ENCODE data around the gene IFIT1B.
"Not testable (repeated sequence)": the region's sequence is repeated elsewhere in the genome, so short reads cannot be mapped to it uniquely, and the experiment has no call there.

IFIT1B gene

GRCh38 chr10:89377705-89378637 lies at the start of gene IFIT1B:
Gene IFIT1B, plus strand, starts transcription at chr10:89378056. Its CDS starts 80 bp downstream, at chr10:89378136.
- Histone ChIP-seq H3K27ac (ENCODE audit: poor library complexity, severe bottlenecking) (no peak within 1 kb of the TSS), H3K27me3 (ENCODE audit: insufficient read depth, poor library complexity, severe bottlenecking) (no peaks in the 10 kb centered on the region), H3K4me1 (ENCODE audit: insufficient read depth, poor library complexity, severe bottlenecking) (peaks cover 11% of the 10 kb centered on the region), H3K9me3 (ENCODE audit: severe bottlenecking) (no peaks in the 10 kb centered on the region), H3K36me3 (ENCODE audit: low read depth) (no peaks in the 10 kb centered on the region), H3K4me3 (ENCODE audit: severe bottlenecking) (no peak within 1 kb of the TSS)
- DNase-seq (ENCODE audit: low spot score) = no peak
- no peak for ATAC-seq (ENCODE audit: low read depth)
- no peak for TF ChIP-seq CTCF (IDR thresholded peaks at IDR 0.05; ENCODE audit: poor library complexity, severe bottlenecking)

- no peak for TF ChIP-seq CTCF (IDR thresholded peaks at IDR 0.05; ENCODE audit: poor library complexity, severe bottlenecking)
- DNase-seq (ENCODE audit: low spot score) (no peak), ATAC-seq (ENCODE audit: low read depth) (no peak)
- peaks cover 28% of the 10 kb centered on the region for H3K4me1 ChIP-seq (ENCODE audit: insufficient read depth, poor library complexity, severe bottlenecking)
- no peak overlapping the region for H3K4me3 ChIP-seq (ENCODE audit: severe bottlenecking)
- no peaks in the 10 kb centered on the region for H3K9me3 ChIP-seq (ENCODE audit: severe bottlenecking)
- peak overlapping the region; percentile 92 for H3K27ac ChIP-seq (ENCODE audit: poor library complexity, severe bottlenecking)
- H3K36me3 ChIP-seq (ENCODE audit: low read depth) = no peaks in the 10 kb centered on the region
- no peaks in the 10 kb centered on the region for H3K27me3 ChIP-seq (ENCODE audit: insufficient read depth, poor library complexity, severe bottlenecking)
Measured at GRCh38 chr10:89329151-89329550, 48.7 kb upstream of the IFIT1B start.

GRCh38 chr10:89330014-89330413 lies 47.8 kb upstream of the IFIT1B start:
- H3K4me3 ChIP-seq (ENCODE audit: severe bottlenecking); H3K27ac ChIP-seq (ENCODE audit: poor library complexity, severe bottlenecking); H3K9me3 ChIP-seq (ENCODE audit: severe bottlenecking); H3K36me3 ChIP-seq (ENCODE audit: low read depth); ATAC-seq (ENCODE audit: low read depth); H3K27me3 ChIP-seq (ENCODE audit: insufficient read depth, poor library complexity, severe bottlenecking); DNase-seq (ENCODE audit: low spot score): not testable (repeated sequence)
- peaks cover 28% of the 10 kb centered on the region for H3K4me1 ChIP-seq (ENCODE audit: insufficient read depth, poor library complexity, severe bottlenecking)

GRCh38 chr10:89330537-89331212 lies 47.2 kb upstream of the IFIT1B start:
- Histone ChIP-seq H3K27ac (ENCODE audit: poor library complexity, severe bottlenecking) (no peak overlapping the region), H3K27me3 (ENCODE audit: insufficient read depth, poor library complexity, severe bottlenecking) (no peaks in the 10 kb centered on the region), H3K4me1 (ENCODE audit: insufficient read depth, poor library complexity, severe bottlenecking) (peaks cover 28% of the 10 kb centered on the region), H3K9me3 (ENCODE audit: severe bottlenecking) (no peaks in the 10 kb centered on the region), H3K4me3 (ENCODE audit: severe bottlenecking) (no peak overlapping the region), H3K36me3 (ENCODE audit: low read depth) (no peaks in the 10 kb centered on the region)
- ATAC-seq (ENCODE audit: low read depth) (no peak), DNase-seq (ENCODE audit: low spot score) (no peak)
- no peak for TF ChIP-seq CTCF (IDR thresholded peaks at IDR 0.05; ENCODE audit: poor library complexity, severe bottlenecking)

- not testable (repeated sequence) for DNase-seq (ENCODE audit: low spot score); H3K27me3 ChIP-seq (ENCODE audit: insufficient read depth, poor library complexity, severe bottlenecking); ATAC-seq (ENCODE audit: low read depth); H3K36me3 ChIP-seq (ENCODE audit: low read depth); H3K4me3 ChIP-seq (ENCODE audit: severe bottlenecking); H3K9me3 ChIP-seq (ENCODE audit: severe bottlenecking)
- H3K27ac ChIP-seq (ENCODE audit: poor library complexity, severe bottlenecking) = peak overlapping the region; percentile 56
- H3K4me1 ChIP-seq (ENCODE audit: insufficient read depth, poor library complexity, severe bottlenecking) = peaks cover 31% of the 10 kb centered on the region
Measured at GRCh38 chr10:89331487-89332122, 46.3 kb upstream of the IFIT1B start.

Measured in RWPE2 (cell line).